ENCODE measurements around the gene DUSP2.
"Not testable (repeated sequence)": the region's sequence is repeated elsewhere in the genome, so short reads cannot be mapped to it uniquely, and the experiment has no call there.

The DUSP2 gene

DNA sequence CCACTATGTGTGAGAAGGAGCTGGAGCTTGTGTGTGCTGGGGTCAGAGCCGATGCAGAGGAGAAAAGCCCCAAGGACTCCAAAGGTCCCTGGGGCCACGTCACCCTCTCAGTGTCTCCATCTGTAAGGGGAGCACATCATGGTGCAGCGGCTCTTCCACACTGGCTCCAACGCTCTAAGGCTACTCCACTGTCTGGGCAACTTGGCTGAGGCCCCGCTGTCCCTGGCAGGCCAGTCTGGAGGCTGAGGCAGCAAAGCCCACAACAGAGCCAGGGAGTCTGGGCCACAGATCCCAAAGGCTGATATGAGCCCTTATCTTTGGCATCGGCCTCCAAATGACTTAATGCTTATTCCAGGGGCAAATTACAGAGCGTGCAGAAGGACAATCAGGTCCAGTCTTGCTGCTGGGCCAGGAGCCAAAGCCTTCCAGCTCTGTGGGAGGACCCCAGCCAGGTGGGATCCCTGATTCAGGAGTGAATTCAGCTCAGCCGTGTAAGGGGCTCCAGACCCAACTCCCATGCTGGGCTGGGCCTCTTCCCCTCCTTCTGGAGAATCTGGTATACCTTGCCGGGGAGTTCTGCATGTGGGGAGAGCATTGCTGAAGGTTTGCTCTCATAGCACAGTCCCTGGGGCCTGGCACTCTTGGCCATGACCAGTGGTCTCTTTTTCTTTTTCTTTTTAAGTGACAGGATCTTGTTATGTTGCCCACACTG lies 1.8 kb upstream of the DUSP2 start:
- DNase-seq (ENCODE audit: low spot score): no peak

DNA sequence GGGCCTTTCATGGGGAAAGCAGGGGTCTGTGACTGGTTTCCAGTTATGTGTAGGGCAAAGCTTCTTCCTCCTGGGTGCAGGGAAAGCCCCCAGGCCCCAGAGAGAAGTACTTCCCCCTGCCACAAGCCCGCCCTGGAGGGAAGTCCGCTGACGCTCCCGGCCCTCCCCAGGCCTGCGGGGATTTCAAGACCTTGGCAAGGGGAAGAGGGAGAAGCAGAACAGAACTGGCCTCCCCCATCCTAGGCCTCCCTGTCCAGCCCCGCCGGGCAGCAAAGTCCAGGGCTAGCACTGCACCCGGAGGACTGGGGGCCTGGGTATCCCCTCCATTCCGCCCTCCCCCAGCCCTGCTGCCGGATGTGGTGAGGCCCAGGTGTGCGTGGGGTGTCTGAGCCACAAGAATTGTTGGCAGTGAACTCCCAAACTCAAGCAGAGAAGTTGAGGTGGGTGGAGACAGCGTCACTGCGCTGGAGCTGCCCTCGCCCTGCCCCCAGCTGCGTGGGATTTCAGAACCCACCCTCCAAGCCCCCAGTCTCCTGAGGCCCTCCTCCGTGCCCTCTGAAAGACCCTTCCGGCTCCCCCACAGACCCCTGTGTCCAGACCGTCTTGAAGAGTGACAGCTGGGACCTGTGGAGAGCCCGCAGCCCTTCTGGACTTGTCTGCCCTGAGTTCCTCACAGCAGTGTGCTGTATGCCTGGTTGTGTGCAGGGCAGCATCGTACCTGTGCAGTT lies 1.1 kb upstream of the DUSP2 start:
- no peak for DNase-seq (ENCODE audit: low spot score)

- no peak for DNase-seq (ENCODE audit: low spot score)
Measured at GRCh38 chr2:96145848-96146152, 560 bp upstream of the DUSP2 start.

DNA sequence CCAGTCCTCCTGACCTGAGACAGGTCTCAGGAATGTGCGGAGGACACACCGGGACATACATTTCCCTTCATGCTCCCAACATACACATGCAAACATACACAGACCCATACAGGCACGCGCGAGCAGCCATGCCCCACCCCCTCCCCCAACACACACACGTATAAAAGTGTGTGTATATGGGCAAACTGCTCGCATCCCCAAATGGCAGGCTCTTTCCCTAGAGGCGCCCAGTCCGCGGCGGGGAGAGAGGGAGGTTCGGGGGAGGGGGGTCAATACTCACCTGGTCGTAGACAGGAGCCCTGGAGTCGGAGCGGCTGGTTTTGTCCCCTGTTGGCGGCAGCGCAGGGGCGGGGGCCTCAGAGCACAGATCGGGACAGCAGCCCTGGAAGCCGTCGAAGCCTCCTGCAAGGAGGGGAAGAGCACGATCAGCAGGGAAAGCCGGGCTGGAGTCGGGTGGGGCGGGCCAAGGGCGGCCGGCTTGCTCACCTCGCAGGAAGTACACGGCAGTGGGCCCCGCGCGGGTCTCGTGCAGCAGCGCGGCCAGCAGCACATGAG lies 682 bp downstream of the DUSP2 start:
- DNase-seq (ENCODE audit: low spot score): no peak

DNA sequence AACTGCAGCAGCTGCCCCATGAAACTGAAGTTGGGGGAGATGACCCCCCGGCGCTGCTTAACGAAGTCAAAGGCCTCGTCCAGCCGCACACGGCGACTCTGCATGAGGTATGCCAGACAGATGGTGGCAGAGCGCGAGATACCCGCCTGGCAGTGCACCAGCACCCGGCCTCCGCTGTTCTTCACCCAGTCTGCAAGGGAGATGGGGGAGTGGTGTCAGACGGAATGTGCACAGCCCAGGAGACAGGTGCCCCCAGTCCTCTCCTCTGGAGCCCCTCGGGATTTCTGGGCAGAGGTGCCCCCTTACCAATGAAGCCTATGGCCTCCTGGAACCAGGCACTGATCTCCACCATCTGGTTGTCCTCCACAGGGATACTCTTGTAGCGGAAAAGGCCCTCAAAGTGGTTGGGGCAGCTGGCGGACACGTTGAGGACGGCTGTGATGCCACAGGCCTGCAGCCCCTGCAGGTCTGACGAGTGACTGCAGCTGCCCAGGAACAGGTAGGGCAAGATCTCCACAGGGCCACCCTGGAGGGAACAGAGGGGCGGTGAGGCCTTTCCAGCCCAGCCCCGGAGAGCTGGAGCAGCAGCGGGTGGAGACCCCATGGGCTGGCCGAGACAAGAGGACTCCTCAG lies 1.3 kb downstream of the DUSP2 start:
- DNase-seq (ENCODE audit: low spot score): peak; percentile 65

DNA sequence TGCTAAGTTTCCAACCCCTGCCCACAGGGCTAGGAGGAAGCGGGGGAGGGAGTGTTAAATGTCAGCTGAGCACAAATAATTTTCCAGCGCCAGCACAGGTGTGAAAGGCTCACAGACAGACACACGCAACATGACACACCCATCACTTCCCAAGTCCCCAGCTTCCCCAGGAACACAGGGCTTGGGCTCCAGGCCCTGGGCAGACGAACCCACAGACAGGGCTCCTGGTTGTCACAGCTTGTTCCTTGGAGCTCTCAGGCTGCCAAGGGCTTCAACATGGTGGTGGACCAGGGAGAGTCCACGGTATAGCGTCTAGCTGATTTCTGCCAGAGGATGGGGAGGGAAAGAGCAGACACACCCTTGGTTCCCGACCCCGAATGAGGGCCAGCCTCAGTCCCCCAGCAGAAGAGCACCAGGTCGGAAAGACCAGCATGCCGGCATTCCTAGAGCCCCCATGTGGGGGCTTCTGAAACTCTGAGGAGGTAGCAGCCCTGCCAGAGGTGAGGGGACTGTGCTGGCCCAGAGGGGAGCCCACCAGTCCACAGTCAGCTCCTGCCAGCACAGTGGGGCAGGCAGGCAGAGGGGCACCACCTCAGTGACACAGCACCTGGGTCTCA lies 1.9 kb downstream of the DUSP2 start:
- no peak for DNase-seq (ENCODE audit: low spot score)

DNA sequence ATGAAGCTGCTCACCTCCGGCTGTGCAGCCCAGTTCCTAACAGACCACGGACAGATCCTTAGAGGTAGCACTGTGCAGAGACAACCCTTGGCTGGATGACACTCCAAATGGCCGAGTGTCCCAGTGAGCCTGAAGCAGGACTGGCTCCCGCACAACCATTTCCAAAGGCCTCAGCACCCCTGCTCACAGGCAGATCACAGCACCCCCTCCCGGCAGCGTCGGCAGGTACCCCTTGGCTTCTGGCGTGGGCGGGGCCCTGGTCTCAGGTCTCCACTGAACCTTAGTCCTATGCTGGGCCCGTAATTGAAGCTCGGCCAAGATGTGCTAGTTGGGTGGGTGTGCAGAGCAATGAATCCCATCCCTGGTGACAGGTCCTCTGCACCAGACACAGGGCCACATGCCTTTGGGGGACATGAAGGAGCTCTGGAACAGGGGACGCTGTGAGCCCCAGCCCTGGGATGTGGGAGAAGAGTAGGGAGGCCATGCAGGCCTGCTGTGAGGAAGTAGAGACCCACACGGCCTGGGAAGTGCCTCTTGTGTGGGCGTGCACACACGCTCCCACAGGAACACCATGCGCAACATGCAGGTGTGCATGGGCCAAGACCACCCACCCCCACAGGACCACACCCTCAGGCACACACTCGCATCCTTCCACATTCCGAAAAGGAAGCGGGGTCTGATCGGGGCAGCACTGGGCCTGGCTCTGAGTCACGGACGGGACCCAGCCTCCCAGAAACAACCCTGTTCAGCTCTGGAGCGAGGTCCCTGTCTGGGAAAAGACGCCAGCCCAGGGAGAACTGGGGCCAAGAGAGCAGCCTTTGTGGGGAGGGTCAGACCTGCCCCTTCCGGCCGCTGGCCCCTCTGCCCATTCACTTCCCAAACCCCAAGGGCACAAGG lies 2.8 kb downstream of the DUSP2 start:
- no peak for DNase-seq (ENCODE audit: low spot score)

DNA sequence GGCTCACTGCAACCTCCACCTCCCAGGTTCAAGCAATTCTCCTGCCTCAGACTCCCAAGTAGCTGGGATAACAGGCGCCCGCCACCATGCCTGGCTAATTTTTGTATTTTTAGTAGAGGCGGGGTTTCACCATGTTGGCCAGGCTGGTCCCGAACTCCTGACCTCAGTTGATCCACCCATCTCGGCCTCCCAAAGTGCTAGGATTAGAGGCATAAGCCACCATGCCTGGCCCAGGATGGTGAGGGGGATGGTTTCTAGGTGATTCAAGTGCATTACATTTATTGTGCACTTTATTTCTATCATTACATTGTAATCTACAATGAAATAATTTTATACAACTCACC lies 3.6 kb downstream of the DUSP2 start:
- DNase-seq (ENCODE audit: low spot score): not testable (repeated sequence)

DNA sequence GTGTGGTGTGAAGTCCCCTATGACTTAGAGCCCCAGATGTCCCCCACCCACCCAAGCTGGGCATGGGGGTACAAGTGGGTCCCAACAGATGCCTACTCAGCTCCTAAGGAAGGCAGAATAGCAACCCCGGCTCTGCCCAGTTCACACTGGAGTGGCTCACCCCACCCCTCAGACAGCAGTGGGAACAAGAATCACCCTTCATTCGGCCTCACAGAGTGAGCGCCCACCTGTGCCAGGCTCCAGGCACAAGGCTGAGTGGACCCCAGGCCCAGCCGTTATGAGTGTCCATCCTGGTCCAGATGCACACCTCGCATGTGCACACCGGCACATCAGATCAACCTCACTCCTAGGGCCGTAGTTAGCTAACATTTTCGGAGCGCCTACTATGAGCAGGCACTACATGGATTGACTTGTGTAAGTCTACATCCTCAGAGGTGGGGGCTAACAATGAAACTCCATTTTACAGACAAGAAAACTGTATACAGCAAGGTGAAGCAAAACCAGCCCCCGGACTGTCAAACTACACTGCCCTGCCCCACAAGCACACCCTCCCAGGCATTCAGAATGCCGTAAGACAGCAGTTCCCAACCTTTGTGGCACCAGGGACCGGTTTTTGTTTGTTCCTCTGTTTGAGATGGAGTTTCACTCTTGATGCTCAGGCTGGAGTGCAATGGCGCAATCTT lies 4.2 kb downstream of the DUSP2 start:
- no peak for DNase-seq (ENCODE audit: low spot score)

DNA sequence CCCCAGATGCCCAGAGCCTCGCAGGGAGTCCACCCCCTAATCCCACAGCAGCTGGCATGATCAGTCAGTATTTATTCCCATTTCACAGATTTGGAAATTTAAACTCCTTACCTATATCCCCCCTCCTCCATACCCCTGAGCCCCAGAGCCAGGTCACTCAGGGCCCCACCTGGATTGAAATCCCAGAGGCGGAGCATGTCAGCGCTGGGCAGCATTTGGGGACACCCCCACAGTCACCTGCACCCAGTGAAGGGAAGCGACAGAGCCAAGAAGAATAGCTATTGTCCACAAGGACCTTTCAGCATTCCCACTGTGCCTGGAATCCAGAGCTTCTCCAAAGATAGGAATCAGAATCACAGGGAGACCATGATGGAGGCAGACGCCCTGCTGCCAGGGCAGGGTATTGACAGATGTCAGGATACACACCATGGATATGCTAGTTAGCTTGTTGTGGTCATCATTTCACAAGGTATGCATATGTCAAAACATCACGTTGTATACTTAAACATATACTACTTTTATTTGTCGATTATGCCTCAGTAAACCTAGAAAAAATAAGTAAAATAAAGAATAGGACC lies 6.0 kb downstream of the DUSP2 start:
- no peak for DNase-seq (ENCODE audit: low spot score)

DNA sequence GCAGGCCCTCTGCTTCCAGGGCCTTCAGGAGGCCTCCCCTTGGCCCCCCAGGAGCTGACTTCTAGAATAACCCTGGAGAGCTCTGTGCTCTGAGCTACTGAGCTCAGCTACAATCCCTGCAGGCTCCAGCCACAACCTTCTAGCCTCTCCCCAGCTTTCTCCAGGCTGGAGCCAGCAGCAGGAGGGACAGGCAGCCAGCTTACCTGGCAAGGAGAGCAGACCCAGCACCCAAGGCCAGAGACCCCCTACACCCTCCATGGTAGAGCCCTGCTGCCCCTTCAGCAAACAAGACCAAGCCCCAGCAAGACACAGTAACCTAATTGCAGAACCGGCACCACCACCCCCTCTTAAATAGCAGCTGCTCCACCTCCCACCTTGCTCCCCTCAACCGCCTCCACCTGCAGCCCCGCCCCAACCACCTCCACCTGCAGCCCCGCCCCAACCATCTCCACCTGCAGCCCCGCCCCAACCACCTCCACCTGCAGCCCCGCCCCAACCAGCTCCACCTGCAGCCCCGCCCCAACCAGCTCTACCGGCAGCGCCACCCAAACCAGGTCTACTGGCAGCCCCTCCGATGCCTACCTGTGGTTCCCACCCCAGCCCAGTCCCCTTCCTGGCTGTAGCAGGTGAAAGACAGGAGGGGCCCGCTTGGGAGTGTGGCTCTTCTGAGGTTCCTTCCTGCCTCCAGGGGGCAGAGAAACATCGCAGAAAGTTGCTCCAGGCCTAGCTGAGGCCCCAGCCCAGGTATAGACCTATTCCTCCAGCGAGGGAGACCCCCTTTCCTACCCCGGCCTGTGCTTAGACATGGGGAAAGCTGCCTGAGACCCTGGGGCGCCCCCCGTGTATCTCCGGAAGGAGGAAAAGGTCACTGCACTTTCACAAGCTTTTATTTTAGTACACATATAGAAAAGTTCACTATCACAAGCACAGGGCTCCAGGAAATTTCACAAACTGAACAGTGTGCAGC lies 6.8 kb downstream of the DUSP2 start, which contains the start of gene ASTL:
Gene ASTL (minus strand): TSS at position 324 of the 967 bp plus-strand sequence. CDS start 66 bp downstream, at position 258.
- DNase-seq (ENCODE audit: low spot score): peak; percentile 76

DNA sequence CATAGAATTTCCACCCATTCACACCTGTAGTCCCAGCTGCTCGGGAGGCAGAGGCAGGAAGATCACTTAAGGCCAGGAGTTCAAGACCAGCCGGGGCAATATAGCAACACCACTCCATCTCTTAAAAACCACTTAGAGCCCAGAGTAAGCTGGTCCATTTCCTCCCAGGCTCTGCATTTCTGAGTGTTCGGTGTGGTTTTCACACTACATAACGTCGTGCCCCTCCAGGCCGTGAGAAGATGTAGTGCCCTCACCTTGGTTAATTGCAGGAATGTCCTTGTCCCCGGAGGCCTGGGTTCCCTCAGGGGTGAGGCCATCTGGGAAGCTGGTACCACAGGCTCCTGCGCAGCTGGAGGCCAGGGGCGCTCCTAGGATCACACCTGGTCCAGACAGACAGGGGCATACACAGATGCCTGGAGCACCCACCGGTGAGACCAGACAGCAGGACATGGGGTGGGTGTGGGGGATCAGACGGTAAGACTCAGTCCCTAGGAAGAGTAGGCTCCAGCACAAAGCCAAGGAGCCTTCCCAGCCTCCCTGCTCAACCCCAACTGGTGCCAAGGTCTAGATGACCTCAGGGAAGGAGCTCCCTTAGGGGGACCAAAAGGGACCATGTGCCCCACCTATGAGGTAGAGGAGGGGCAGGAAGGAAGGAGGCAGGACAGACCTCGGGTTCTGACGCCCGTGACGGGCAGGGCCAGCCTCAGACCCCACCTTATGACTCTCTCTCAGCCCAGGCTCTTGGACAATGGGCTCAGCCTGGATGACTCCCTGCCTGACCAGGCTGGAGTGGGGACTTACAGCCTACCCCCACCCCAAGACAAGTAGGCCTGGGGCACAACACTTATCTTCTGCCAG lies 7.7 kb downstream of the DUSP2 start:
- no peak for DNase-seq (ENCODE audit: low spot score)

DNA sequence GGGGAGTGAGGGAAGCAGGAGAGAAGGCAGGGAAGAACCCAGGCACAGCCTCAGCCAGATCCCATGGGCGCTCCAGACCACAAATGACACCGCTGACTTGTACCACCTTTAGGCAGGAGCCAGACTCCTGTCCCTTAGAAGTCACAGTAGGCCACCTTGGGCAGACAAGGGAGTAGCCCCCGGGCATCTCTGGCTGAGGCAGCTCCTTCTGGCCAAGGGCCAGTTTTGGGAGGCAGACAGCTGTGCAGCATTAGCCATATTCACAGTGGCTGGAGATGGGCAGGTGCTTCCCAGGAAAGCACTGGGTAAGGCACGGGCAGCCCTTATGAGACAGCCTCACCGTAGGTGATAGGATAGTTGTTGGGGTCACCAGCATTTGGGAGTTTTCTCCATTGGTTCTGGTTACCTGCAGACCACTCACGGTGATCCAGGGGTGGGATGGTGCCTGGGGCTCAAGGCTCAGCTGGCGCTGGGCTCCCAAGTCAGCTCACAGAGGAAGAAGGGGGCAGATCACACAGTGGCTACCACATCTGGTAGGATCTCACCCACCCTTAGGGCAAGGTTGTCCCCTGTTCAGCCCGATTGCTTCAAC lies 9.0 kb downstream of the DUSP2 start:
- no peak for DNase-seq (ENCODE audit: low spot score)

- DNase-seq (ENCODE audit: low spot score): no peak
Measured at GRCh38 chr2:96135621-96136020, 9.6 kb downstream of the DUSP2 start.

DNA sequence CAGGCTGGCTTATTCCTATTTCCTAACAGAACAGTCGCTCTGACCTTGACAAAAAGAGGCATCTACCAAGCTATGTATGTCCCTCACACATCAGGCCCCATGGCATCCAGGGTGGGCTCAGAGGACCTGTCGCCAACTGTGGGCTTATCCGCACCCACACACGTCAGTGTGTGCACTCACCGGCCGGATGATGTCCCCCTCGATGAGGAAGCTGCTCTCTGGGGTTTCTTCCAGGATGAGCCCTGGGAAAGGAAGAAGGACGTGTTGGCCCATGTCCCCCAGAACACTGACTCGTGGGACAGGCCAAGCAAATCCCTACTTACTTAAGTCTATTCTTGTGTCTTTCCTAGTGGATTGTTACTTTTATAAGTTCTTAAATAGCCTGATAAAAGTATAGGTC lies 10.1 kb downstream of the DUSP2 start:
- DNase-seq (ENCODE audit: low spot score): no peak

DNA sequence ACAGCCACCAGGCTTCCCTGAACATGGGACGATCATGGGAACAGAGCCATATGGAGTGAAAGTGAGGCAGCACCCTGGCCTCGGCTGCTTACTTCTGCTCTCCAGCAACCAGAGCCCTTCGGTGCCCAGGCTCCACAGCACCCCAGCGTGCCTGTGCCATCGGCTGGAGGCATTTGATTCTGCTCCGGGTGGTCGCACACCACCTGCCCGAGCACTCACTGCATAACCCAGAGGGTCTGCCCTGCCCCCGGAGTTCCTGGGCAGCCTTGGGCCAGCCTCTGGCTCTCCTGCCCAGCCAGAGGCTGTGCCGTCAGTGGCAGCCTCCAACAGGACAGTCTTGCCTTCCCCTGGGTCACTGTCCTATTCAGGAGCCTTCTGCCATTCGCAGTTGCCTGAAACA lies 10.8 kb downstream of the DUSP2 start:
- DNase-seq (ENCODE audit: low spot score): no peak

- DNase-seq (ENCODE audit: low spot score): no peak
Measured at GRCh38 chr2:96131813-96132745, 13.2 kb downstream of the DUSP2 start.

All from HuH-7.5 (cell line).